Raji (cell line): ENCODE results near the gene ARHGEF10L.

ENCODE experiments used
- POLR2A ChIP-seq: IDR thresholded peaks from 2 replicates; pipeline ENCODE4 v1.6.1; 2011; ENCODE audit warnings: low read depth, low read length, control low read depth; ENCODE audit not compliant: insufficient read depth

The ARHGEF10L gene

DNA sequence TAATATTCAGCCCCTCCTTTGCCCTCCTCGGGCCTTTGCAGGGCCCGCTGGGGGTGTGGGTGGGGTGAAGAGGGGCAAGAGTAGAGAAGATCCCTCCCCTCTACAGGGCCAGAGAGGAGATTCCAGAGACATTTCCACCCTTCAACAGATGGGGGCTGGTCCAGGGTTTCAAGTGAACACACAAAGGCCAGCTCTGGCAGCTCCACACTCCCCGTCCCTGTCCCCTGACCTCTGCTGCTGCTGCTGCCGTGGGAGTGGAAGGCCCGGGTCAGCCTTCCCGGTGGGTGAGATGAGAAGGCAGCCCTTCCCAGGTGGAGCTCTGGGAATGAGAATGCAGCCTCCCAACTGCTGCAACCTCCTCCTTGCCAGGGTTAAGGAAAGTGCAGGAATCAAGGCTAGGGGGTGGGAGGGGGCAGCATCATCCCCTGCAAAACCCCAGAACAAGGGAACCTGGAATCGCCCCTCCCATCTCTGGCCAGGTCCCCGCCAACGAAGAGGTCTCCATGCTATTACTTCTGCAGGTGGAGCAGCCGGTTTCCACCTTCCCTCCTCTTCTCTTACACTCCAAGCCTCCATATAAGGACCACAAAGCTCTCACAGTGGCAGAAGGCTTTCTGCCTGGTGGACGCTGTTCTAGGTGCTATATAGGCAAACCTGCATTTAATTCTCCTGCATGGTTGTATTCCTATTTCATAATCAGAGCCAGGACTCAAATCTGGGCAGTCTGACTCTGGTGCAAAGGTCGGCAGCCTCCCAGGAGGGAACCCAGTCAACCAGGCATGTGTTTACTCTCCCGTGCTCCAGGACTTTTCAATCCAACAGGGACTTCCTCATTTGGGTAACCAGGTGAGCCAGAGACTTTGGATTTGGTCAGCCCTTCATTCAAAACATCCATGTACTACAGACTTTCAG is 22.9 kb upstream of the ARHGEF10L start:
- TF ChIP-seq POLR2A: no peak

DNA sequence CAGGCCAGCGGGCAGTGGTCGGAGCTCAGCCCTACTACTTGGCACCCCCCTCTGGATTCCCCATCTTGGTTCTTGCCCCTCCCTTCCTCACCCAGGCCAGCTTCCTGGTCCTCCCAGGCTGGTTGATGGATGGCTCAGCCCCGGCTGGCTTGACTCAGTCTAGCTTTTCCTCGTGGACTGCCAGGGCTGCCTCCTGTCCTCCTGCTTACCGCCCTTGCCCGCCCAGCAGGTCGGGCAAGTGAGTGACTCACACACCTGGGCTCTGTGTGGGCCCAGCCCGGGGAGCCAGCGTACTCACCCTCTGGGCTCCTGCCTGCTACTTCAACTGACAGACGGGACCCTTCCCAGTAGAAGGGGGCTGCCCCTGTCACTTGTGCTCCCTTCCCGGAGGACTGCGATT is 19.5 kb upstream of the ARHGEF10L start:
- TF ChIP-seq POLR2A: no peak

DNA sequence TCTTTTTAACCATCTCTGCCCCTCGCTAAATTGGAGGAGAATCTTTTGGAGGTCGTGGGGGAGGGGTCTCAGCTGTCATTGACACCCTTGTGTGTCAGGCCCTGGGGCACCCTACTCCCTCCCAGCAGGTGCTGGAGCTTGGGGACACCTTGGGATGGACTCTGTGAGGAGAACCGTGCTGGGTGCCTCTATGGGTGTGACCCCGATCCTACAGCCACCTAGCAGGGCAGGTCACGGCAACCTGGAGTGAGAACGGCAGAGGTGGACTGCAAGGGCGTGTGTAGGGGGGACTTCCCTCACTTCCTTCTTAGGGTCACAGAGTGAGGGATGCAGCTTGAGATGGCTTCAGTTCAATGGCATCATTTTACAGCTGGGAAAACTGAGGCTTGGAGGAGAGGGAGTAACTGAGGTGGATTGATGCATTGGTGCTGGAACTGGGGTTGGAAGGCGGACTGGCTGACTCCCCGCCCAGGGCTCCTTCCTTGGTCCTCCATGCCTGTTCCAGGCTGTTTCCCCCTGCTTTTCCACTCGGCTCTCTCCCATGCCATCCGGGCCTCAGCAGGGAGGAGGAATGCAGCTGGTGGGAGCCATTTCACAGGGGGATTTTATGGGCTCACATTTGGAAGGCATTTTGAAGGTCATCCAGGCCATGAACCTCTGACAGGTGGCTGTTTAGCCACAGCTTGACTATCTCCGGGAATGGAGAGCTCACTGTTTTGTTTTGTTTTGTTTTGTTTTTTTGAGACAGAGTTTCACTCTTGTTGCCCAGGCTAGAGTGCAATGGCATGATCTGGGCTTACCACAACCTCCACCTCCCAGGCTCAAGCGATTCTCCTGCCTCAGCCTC is 18.8 kb upstream of the ARHGEF10L start:
- TF ChIP-seq POLR2A: no peak

DNA sequence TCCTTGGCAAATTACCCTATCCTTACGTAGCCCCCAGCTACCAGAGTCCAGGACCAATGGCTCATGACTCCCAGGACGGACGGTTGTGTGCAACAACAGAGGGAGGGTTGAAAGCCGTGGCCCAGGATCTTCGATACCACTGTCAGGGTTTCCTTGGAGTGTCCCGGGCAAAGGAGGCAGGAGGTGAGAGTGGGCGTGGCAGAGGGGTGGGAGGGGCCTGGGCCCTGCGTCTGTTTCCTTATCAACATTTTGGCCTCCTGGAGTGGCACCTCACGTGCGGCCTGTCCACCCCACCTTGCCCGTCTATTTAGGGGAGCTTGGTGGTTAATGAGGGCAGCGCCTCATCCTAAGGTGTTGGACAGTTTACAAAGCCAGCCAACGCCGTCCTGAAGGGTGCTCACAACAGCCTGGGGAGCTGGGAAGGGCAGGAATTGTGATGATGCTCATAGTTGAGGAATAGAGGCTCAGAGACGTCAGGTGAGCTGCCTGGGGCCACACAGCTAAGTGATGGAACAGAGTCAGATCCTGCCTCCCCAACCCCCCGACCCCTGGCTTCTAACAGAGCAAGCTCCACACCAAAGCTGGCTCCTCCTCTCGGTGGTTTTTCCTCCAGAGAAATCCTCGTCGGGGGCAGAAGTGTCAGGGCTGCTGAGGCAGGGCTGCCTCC is 17.4 kb upstream of the ARHGEF10L start:
- TF ChIP-seq POLR2A: no peak

DNA sequence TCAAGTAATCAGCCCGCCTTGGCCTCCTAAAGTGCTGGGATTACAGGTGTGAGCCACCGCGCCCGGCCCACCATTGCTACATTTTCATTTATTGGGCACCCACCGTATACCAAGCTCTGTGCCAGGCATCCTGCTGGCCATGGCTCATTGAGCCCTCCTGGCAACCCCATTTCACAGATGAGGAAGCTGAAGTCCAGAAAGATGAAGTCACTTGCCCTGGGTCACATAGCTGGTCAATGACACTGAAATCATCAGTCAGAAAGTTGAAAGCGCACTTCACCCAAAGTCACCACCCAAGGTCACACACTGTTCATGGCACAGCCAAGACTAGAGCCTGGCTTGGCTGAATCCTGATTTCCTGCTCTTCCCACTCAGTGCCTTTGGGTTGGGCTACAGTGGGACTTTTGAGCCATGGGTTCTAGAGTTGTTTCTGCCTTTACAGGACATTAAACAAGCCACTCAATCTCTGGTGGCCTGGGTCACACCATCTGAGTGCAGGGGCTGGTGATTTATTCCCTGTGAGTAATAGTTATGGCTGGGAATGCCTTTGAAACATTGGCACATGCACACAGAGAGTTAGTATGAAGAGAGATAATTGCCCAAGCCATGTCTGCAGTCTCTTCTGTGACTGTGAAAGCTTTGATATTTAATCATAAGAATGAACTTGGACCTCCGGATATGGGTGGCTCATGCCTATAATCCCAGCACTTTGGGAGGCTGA is 16.0 kb upstream of the ARHGEF10L start:
- TF ChIP-seq POLR2A: no peak

DNA sequence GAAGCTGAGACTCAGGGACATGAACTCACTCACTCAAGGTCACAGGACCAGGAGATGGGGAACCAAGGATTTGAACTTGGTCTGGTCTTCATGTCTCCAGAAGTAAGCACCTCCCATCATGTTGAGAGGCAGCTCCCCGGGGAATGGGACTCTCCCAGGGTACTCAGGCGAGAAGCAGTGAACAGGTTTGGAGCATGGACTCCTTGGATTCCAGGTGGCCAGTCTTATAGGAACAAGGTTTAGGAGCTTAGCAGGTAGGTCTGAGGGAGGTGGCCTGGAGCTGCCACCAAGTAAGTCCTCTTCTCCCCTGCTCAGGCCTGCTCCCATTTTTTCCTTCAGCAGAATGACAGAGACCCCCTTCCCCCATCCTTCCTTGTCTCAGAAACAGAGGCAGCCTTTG is 14.9 kb upstream of the ARHGEF10L start:
- TF ChIP-seq POLR2A: no peak

DNA sequence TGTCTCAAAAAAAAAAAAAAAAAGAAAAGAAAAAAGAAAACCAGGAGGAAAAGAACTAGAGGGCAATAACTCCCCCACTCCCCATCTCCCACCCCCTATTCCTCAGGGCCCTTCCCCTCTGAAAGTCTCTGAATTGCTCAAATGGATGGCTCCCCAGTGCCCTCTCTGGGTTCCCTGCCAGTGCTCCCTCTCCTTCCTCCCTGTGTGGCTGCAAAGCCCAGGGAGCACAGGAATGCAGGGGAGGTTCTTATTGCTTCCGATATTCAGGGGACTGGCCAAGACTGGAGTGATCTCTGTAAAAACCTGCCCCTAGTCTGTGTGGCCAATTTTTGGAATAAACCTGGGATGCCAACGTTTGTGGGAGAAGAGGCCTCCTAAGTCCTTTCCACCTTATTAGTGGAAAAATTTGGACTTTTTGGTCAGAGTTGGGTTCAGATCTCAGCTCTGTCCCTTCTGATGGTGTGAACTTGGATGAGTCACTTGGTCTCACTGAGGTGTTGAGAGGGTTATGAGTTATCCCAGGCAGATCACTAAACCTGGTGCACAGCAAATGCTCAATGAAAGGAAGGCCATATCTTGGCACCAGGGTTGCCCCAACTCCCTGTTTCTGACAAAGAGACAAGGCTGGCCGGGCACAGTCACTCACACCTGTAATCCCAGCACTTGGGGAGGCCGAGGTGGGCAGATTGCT is 13.4 kb upstream of the ARHGEF10L start:
- TF ChIP-seq POLR2A: no peak

DNA sequence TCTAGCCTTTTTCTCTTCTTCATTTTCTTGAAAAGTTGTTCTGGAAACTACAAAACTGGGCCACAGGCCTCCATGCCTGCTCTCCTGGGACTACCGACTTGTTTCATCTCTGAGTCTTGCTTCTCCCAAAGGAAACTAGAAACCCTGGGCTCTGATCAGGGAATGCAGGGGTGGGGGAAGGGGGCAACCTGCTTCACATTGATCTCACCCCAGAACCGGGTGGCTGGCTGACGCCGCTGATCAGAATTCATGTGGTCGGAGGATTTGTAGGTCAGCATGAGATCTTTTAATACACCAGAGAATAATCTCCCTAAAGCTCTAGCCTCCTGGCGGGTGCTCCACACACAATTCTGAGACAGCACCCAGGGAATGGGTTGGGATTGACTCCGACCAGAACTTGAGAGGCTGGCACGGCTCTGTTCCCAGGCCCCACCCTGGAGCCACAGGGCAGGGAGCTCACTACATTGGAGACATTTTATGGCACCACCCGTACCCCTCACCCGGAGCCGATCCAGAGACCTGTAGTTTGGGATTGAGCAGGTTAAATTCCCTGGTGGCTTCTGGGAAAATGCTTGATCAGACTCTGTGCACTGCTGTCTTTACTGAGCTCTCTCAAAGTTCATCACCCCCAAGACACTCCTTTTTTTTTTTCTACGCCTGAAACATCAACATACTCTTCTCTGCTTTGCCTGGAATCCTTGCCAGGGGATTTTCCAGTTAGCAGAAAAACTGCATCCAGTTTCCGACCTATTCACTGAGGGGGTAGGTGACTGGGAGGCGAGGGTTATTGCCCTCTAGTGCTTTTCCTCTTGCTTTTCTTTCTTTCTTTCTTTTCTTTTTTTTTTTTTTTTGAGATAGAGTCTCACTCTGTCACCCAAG is 12.2 kb upstream of the ARHGEF10L start:
- no peak for TF ChIP-seq POLR2A

DNA sequence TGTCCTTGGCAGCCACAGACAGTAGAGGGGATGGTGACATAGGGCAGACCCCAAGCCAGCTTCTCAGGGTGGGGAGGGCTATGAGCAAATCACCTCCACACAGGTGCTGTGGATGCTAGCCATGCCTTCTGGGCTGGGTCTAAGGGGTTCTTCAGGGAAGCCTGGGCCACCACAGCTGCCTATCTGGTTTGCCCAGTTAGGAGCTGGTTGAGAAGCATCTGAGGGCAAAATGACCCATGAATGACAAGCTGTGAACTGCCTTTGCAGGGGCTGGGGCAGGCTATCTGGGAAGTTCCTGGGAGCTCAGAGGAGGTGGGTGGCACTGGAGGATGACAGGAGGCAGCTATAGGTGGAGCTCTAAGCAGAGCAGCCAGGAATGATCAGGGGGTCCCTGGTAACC is 10.1 kb upstream of the ARHGEF10L start:
- no peak for TF ChIP-seq POLR2A

DNA sequence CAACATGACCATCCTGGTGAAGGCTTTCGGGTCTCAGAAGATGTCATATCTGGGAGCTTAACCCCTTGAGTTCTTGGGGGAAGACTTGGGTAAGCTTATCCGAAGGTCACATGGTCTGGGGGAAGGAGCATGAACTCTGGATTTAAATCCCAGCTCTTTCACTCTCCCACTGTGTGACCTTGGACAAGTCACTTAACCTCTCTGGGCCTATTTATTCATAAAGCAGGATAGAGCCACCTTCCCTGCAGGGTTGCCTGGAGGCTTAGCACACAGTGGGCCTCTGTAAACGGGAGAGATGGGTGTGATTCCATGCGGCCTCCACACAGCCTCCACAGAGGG is 8.2 kb upstream of the ARHGEF10L start:
- no peak for TF ChIP-seq POLR2A

DNA sequence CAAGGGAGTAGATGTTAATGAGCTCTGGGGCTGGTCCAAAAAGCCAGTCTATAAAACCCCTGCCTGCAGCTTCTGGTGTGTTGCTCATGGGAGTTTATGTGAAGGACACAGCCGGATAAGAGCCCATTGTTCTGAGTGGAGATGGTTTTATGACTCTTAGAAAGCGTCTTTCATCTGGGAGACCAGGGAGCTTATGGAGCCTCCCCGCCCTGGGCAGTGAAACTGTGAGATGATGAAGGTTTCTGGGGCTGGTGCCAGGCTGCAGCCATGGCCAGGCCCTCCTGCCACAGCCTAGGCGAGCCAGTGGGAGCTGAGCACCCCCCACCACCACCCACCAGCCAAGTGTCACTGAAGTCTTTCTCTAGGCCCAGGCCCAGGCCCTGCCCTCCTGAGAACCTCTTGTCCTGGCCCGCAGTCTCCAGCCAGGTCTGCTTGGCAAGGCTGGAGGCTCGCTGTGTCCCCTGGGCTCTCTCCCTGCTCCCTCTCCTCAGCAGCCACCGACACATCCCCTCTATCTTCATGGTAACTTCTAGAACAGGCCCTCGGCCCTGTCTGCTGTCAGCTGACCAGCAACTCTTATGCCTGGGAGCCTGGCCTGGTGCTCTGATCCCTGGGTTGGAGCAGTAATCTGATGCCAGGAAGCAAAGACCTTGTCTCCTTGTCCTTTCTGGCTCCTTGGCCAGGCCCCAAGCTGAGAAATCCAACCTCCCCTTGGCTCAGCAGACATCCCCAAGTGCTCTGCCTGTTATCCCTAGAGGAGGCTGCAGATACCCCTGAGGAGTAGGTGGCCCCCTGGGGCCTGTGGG is 7.6 kb upstream of the ARHGEF10L start:
- TF ChIP-seq POLR2A: no peak

DNA sequence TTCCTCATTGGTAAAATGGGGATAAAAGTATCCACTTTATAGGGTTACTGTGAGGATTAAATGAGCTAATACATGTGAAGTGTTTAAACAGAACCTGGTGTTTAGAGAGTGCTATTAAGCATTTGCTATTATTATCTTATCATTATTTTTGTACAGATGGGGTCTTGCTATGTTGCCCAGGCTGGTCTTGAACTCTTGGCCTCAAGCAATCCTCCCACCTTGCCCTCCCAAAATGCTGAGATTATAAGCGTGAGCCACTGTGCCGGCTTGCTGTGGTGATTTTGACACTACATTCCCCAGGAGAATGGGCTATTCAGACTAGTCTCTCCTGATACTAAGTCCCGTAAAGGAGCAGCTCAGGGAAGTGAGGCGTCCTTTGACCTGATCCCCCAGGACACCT is 6.3 kb upstream of the ARHGEF10L start:
- no peak for TF ChIP-seq POLR2A
